Uterus (tissue), 4 donors: ENCODE data around the gene CLN5. TPM values are rescaled to one million over a fixed set of nuclear protein-coding genes. Genes with fewer than 3 reads are reported as not detected.

Experiments
- DNase-seq, 2 donors: peaks; one replicate each; pipeline ENCODE4 v3.0.0-alpha.2; 2019 to 2020
- H3K27ac ChIP-seq, 2 donors: fragments of 200-600 bp; sonication (generic); 1 replicate in 1 of 2; 2 replicates in 1 of 2; pipeline ENCODE4 v1.5.1; 2016 to 2018
- H3K27me3 ChIP-seq, 2 donors: fragments of 200-600 bp; sonication (generic); one replicate each; pipeline ENCODE4 v1.5.1; 2018 to 2019; ENCODE audit warnings: control low read depth in 1 of 2
- H3K36me3 ChIP-seq, 2 donors: fragments of 200-600 bp; sonication (generic); one replicate each; pipeline ENCODE4 v1.5.1; 2019; ENCODE audit warnings: control low read depth in 1 of 2
- H3K4me1 ChIP-seq, 2 donors: fragments of 200-600 bp; sonication (generic); one replicate each; pipeline ENCODE4 v1.5.1; 2018 to 2019; ENCODE audit warnings: control low read depth in 1 of 2
- H3K4me3 ChIP-seq, 2 donors: fragments of 200-600 bp; sonication (generic); 1 replicate in 1 of 2; 2 replicates in 1 of 2; pipeline ENCODE4 v1.5.1; 2018 to 2019; ENCODE audit warnings: mild to moderate bottlenecking in 1 of 2
- H3K9me3 ChIP-seq, 2 donors: fragments of 200-600 bp; sonication (generic); one replicate each; pipeline ENCODE4 v1.5.1; 2019; ENCODE audit warnings: control low read depth in 1 of 2
- POLR2A ChIP-seq, 2 donors: fragments of 450-650 bp; IDR thresholded peaks; one replicate each; pipeline ENCODE4 v1.6.1; 2016; ENCODE audit warnings: antibody characterized with exemption in 2 of 2, mild to moderate bottlenecking in 1 of 2, moderate library complexity in 1 of 2
- intact Hi-C: fragments of 100-400 bp; cut with DNase I; formaldehyde crosslinking; loops from one replicate; pipeline ENCODE4 v1.15.1; 2023; ENCODE audit warnings: low total_unique reads
- total RNA-seq, 4 donors: library from RNA; depleted of rRNA in 3 of 4; stranded (reverse); fragments of >200 nt in 3 of 4; gene quantifications; one replicate each; pipeline versions ENCODE4 v1.1.0 to v1.2.4, GENCODE V29; 2014 to 2023
- TF ChIP-seq, protein P1 (sequence below), 4 experiments: fragments of 200-600 bp in 2 of 4; fragments of 450-650 bp in 2 of 4; sonication (generic) in 2 of 4; IDR thresholded peaks; one replicate each; pipeline ENCODE4 v1.5.1; 2016 to 2019; ENCODE audit warnings: antibody characterized with exemption in 4 of 4, mild to moderate bottlenecking in 2 of 4, moderate library complexity in 1 of 4
- donor health status: DM: yes; HTN: yes; CAD: no.

The CLN5 gene
- total RNA-seq, 4 donors from 2014 or later: 18.2 to 49.8 (median 39.5) TPM

DNA sequence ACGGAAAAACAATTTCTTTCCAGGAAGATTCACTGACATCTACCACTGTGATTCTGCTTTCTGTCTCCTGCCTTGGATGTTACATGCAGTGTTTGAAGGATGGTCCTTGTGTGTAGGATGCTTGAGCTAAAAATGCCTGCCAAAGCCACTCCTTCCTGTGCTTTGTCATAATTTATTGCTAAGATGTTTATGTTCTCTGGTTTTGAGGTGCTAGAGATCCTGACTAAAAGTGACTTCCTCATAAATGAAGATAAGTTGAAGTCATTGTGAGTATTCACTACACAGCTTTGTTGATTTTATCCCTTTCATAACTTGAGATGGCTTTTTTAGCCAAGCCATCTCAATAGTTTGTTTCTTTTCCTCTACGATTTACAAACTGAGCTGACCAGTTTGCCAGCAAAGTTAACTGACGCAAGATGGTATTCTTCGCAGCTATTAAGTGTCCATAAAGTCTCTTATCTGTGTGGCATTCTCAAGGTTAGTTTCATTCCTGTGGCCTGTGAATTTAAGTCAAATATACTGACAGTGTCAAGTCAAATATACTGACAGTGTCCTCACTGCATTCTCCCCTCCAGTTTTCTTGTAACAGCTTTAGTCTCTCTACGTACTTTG lies 50.8 kb downstream of the CLN5 start:
- Histone ChIP-seq H3K27me3 (no peaks in the 10 kb centered on the region), H3K27ac (peak overlapping the region; percentile 52 to 63), H3K4me1 (no peaks in the 10 kb centered on the region), H3K4me3 (no peak overlapping the region), H3K36me3 (no peaks in the 10 kb centered on the region), H3K9me3 (no peaks in the 10 kb centered on the region)
- no peak for TF ChIP-seq POLR2A (IDR thresholded peaks at IDR 0.05)
- TF ChIP-seq, protein P1, sequence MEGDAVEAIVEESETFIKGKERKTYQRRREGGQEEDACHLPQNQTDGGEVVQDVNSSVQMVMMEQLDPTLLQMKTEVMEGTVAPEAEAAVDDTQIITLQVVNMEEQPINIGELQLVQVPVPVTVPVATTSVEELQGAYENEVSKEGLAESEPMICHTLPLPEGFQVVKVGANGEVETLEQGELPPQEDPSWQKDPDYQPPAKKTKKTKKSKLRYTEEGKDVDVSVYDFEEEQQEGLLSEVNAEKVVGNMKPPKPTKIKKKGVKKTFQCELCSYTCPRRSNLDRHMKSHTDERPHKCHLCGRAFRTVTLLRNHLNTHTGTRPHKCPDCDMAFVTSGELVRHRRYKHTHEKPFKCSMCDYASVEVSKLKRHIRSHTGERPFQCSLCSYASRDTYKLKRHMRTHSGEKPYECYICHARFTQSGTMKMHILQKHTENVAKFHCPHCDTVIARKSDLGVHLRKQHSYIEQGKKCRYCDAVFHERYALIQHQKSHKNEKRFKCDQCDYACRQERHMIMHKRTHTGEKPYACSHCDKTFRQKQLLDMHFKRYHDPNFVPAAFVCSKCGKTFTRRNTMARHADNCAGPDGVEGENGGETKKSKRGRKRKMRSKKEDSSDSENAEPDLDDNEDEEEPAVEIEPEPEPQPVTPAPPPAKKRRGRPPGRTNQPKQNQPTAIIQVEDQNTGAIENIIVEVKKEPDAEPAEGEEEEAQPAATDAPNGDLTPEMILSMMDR (IDR thresholded peaks at IDR 0.05): no peak
- intact Hi-C loops: no loop called here
- DNase-seq: no peak

DNA sequence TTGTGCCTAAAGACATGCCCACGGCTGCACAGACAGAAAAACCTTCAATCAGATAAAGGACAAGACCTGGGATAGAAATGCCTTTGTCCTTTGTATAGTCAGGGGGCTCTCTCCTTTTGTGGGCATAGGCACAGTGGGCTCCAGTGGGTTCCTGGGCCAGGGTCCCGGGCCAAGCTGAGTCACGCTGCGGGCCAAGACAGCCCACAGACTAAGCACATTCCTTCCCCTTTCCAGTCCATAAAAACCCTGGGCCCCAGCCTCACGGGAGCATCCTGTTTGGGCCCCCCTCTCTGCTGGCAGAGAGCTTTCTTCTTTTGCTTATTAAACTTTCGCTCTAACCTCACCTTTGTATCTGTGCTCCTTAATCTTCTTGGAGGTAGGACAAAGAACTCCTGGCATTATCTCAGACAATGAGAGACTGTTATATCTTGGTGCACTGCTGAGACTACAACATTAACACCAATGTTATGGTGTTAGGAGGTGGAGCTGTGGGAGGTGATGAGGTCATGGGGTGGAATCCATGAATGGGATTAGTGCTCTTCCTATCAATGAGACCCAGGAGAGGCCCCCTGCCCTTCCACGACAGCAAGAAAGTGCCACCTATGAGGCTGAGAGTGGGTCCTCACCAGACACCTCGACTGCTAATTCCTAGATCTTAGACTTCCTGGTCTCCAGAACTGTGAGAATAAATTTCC lies 55.9 kb downstream of the CLN5 start:
- H3K27me3 ChIP-seq: no peaks in the 10 kb centered on the region
- H3K4me1 ChIP-seq: no peaks in the 10 kb centered on the region
- H3K36me3 ChIP-seq: no peaks in the 10 kb centered on the region
- no peak overlapping the region for H3K4me3 ChIP-seq
- H3K9me3 ChIP-seq: no peaks in the 10 kb centered on the region
- no peak overlapping the region for H3K27ac ChIP-seq
- intact Hi-C loops: no loop called here
- no peak for DNase-seq
- TF ChIP-seq, protein P1 (IDR thresholded peaks at IDR 0.05): no peak
- no peak for TF ChIP-seq POLR2A (IDR thresholded peaks at IDR 0.05)

DNA sequence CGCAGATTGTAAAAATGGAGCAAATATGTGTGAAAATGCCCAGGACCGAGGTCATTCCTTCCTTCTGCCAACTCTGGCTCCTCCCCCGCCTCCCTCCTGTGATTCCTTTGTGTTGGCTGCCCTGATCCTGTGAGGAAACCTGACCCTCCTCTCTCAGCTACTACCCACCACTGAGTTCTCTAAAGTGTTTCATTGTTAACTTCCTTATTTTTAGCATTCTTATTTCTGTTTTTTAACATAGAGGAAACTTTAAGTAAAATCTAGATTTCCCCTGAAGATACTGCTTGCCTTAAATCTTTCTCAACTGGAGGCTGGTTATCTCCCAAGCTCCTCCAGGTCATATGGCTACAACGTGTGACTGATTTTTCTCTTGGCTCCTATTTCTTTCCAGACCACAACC lies 56.8 kb downstream of the CLN5 start:
- no peak for DNase-seq
- Histone ChIP-seq H3K36me3 (no peaks in the 10 kb centered on the region), H3K4me1 (no peaks in the 10 kb centered on the region), H3K27me3 (no peaks in the 10 kb centered on the region), H3K4me3 (no peak overlapping the region), H3K9me3 (no peaks in the 10 kb centered on the region), H3K27ac (no peak overlapping the region)
- no peak for TF ChIP-seq POLR2A (IDR thresholded peaks at IDR 0.05)
- TF ChIP-seq, protein P1 (IDR thresholded peaks at IDR 0.05): no peak
- intact Hi-C loops: no loop called here

DNA sequence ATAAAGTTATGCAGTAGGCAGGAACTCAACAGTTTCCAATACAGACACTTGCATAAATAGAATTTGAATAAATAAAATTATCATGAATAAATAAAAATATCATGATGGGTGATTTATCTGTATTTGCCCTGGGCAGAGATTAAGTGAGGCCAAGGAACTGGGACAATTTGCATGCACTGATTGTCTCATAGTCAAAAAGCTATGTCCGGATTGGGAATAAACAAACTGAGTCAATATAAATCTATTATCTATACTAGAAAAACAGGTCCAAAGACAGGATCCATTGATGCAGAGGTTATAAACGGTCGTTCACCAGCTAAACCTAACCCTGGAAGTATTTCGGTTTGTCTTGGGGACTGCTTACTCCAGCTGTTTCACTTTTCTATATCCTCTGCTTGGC lies 61.3 kb downstream of the CLN5 start:
- no peak overlapping the region for H3K27ac ChIP-seq
- no peak overlapping the region for H3K4me3 ChIP-seq
- TF ChIP-seq, protein P1 (IDR thresholded peaks at IDR 0.05): no peak
- no peak for TF ChIP-seq POLR2A (IDR thresholded peaks at IDR 0.05)
- H3K9me3 ChIP-seq: no peaks in the 10 kb centered on the region
- H3K36me3 ChIP-seq: no peaks in the 10 kb centered on the region
- no peaks in the 10 kb centered on the region for H3K4me1 ChIP-seq
- DNase-seq: no peak
- intact Hi-C loops: no loop called here
- no peaks in the 10 kb centered on the region for H3K27me3 ChIP-seq

Other genes starting within 250 kb of the CLN5 start
- 100 to 1,000 TPM in 3 of 4 donors, 10 to 100 TPM in 1; 91.5 to 376 (median 127) TPM for gene KCTD12, start 105.7 kb upstream of the CLN5 start, total RNA-seq
- not detected for gene ACOD1, start 43.6 kb upstream of the CLN5 start, total RNA-seq
- 100 to 1,000 TPM in 2 of 4 donors, 10 to 100 TPM in 2; 62.8 to 158 (median 92.3) TPM for gene FBXL3, start 35.1 kb downstream of the CLN5 start, total RNA-seq